NCI-H82 treated with DMSO at 0.1 percent for 48 hours (cell line): Measurements from ENCODE around the gene SLC26A2.

Experiments used
- DNase-seq: peaks from one replicate; lab custom pipeline; 2025; ENCODE audit not compliant: unreplicated experiment; lab: John Stamatoyannopoulos, UW

Gene SLC26A2

DNA sequence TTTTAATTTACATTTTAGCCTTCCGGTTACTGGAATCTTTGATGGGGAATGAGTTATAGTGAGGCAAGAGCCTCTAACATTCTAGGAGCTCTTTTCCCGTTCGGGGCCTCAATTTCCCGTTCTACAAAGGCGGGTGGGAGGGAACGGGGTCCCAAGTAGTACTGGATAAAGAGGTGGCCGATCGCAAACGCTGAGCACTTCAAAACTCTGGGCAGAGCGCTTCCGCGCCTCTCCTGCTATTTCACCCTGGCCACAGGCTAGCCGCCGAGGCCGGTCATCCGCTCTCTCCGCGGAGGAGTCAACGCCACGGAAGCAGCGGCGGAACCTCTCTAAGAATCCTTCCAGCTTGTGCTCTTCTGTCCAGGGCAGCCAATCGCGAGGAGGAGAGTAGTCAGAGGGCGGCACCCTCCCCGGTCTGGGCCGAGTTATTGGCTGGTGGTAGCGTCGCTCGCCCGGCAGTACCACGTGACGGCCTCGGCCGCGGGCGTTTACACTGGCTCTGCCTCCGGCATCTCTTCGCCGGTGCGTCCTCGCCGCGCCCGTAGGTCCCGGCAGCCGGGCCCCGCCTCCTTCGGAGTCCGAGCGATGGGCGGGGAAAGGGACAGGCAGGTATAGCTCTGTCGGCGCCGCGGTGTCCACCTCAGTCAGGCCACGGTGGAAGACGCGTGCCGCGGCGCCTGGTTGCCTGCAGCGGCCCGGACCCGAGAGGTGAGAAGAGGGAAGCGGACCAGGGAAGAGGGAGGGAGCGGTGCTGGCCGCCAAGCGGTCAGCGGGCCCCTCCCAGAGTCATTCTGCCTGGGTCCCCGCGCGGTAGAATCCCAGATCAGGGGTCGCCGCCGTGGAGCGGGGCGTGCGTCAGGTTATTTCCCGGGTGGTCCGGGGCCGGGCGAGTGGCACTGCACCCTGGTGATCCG lies at the start of gene SLC26A2:
Gene SLC26A2, plus strand, starts transcription at position 487 of the 914 bp plus-strand sequence. CDS start 16,895 bp downstream, outside the sequence.
- peak; percentile 88 for DNase-seq

DNA sequence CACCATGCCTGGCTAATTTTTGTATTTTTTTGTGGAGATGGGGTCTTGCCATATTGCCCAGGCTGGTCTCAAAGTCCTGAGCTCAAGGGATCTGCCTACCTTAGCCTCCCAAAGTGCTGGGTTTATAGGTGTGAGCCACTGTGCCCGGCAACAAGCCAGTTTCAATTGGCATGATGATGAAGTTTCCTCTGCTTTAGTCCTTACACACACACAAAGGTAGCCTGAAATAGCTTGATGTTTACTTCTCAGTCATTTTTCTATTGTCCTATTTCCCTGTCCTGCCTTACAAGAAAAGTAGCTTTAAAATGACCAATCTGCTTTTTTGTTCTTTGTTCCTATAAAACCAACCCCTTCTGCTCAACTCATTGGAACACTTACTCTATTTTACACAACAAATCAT lies 49.5 kb upstream of the SLC26A2 start:
- no peak for DNase-seq

DNA sequence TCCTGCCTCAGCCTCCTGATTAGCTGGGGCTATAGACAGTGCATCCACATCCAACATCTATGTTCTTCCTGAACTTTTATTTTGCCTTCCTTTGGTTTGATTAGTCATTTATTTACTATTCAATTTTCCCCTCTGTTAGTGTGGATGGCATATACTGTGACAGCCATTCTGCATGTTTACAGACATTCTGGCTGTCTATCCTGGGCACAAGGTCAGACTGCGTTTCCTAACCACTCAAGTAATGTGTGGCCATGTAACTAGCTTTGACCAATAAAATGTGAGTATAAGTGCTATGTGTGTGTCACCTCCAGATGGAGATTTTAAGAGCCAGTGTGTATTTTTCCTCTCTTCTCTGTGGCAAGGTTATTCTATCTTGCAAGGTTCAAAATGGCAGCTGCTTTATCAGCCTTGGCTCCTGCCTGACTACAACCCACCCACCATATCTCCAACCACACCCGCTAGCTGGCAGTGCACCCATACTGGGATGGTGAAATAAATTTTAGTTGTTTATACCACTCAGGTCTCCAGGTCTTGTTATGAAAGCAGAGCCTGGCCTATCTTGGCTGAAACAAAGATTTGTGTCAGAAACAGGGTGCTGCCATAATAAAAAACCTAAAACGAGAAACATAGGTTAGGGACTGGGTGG lies 48.2 kb upstream of the SLC26A2 start:
- no peak for DNase-seq

DNA sequence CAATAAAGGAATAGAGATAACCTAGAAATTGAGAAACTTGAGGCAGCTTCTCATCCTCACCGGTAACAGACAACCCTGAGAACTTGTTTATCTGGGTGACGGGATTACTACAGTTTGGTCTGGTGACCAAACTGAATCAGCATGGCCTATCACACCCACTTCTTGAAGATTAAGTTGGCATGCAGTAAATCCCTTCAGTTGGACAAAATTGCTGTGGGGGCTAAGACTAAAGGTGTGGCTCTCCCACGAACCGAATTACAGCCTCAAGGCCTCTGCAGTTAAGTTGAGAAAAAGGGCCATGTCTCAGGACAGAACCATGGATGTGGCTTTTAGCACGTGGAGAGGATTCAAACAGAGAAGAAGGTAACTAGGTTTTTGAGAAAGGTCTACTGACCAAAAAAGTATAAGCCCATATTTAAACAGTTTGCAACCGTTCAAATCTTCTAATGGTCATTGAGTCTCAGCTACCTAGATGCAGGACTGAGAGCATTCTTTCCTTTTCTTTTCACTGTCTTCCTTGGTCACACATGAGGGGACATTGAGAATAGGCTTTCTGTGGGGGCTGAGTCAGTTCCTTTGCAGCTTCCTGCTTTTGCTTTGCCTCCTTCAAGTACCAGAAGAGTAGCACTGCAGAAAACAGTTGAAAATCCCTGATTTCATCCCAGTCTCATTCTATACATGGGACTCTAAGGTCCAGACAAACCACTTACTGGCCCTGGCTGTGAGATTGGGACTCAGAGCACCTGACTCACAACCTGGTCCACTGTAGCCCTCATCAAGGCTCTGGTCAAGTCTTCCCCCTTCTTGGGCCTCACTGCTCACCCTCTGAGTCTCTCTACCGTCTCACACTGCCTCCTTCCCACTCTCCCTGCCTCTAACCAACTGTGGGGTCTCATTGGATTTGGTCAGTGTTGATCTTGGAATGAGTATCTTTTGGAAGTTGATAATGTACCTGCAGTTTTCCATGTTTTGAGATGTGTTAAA lies 46.8 kb upstream of the SLC26A2 start:
- peak; percentile 12 for DNase-seq

DNA sequence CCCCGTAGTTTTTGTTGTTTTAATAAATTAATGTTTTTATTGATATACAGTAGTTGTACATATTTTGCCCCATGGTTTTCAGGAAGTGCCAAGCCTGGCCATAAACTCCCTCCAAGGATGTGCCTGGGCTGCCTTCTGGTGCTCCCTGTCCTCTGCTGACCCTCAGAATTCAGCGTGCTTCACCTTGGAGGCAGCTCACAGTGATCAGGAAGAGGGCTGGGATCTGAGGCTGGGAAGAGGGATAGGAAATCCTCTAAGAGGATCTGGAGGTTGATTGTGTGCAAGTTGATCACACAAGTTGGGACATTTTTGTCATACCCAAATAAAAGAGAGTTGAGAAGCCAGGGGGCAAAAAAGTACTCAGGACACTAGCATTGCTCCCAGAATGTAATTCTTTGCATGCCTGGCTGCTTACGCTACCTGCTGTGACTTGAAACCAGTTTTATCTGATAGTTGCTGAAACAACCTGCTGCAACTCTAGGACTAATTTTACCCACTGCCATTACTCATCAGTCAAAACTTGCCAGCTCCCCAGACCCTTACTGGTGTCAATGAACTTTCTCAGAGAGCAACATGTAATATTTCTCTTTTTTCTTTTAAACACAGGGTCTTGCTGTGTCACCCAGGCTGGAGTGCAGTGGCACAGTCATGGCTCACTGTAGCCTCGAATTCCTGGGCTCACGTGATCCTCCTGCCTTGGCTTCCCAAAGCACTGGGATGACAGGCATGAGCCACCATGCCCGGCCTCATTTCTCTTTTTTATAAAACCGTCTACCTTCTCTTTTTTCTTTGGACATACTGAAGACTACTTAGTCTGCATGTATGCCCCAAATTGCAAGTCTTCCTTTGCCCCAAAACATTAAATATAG lies 44.9 kb upstream of the SLC26A2 start:
- DNase-seq, result no peak

DNA sequence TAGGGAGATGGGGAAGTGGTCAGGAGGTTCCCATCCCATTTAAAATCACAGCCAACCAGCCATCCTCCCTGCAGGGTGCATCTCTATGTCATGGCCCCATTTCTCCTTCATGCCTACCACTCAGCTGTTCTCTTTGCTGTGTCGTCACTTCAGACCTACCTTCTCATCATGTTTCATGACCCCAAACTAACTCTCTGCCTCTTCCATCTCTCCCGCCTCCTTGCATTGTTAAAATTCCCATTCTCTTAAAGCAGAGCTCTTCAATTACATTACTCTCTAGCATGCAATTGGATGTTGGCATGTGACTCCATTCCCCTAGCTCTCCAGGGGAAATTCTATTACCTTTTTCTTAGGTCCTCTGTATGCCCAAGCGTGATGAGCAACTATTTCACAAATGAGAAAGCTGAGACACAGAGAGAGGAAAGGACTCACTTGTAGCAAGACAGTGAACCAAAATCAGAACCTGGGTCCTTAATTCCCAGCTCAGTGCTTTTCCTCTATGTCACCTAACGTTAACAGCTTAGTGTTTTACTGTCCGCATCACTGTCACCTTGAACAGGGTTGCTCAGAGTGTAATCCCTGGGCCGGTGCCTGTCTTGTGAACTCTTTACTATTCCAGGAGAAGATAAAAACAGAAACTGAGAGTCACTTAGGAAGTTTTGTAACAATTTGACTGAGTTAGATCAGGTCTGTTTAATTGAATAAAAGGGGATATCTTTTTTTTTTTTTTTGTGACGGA lies 44.1 kb upstream of the SLC26A2 start:
- no peak for DNase-seq

DNA sequence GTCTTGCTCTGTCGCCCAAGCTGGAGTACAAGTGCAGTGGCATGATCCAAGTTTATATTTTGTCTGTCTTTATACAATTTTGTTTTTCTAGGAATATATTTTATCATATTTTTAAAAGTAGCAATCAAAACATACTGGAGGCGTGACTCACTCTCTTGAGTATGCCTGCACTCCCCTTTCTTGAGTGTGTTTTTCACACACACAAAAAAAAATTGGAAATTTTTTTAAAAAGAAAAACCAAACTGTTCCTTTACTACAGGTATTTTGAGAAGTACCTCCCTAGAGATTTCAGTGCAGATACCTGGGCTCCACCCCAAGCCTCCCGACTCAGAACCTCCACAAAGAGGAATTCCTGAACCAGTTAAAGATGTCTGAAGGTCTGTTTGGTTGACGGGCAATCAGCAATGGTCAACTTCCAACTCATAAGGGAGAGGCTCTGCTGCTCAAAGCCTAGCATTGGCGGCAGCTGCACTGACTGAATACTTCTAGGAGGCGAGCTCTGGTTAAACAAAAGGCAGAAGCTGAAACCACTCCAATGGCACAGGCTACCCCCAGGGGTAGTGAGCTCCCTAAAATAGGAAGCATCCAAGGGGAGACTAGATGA lies 43.4 kb upstream of the SLC26A2 start:
- no peak for DNase-seq

DNA sequence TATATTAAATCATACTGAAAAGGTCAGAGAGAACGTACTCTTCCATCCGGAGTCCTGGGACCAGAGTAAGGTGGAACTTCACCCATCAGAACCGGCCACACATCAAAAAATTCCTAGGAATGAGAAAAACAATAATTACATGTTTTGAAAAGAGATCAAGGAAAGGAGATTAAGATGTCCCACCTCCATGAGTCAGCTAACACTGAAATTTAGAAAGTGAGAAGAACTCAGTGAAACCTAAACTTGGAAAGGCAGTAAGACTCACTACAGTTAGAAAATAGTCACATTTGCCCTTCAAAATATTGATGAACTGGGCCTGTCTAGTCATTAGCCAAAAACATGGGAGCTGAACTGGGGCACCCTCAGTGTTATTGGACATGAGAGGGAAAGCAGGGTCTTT lies 39.0 kb upstream of the SLC26A2 start:
- no peak for DNase-seq

DNA sequence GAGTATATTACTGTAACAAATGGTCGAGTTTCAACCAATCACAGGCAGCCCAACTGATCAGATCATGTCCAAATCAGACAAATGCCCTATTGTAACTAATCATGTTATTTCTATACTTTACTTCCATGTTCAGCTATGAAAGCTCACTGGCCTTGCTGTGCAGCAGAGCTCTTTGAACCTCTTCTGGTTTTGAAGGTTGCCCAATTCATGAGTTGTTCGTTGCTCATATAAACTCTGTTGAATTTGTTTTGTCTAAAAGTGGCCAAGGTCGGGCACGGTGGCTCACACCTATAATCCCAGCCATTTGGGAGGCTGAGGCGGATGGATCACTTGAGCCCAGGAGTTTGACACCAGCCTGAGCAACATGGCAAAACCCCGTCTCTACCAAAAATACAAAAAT lies 37.6 kb upstream of the SLC26A2 start:
- no peak for DNase-seq

DNA sequence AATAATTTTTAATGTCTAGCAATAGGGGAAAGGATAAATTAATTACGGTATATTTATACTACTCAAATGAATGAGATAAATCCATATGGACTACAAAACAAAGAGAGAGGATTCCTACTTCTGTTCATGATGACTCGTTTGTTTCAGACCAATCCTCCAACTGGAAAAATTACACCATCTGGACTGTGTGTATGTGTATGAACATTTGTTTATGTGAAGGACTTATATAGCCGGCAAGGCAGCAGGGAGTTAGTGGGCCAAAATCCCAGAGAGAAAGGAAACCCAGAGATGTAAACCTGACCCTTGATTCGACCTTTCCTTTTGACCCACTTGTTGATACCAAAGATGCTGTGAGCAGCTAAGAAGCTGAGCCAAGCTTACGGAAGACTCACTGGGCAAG lies 36.1 kb upstream of the SLC26A2 start:
- DNase-seq, result no peak

DNA sequence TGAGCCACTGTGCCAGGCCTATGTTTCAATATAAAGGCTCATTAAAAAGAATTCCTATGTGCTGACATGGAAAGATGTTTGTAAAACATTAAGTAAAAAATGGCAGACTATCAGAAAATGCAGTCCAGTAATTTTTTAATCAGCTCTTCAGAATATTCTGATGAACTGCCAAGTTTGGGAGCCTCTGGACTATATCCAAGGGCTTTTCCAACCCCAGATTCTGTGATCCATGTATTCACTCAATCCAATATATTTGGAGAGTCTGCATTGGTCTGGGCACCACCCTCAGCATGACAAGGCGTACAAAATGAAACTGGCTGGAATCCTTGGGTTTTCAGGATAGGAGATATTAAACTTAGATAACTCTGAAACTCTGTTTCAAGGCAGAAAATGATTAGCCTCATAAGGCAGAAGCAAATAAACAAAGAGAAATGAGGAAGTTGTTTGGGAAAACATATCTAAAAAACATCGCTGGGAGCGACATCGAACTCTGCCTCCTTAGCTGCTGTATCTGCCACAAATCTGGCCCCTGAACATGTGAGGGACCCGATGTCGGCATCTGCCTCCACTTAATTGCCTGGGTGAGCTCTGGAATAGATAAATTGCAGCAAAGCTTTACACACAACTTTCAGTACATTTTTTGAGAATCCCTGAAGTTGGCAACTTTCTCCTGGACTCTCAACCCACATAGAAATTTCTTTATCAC lies 30.4 kb upstream of the SLC26A2 start:
- no peak for DNase-seq

DNA sequence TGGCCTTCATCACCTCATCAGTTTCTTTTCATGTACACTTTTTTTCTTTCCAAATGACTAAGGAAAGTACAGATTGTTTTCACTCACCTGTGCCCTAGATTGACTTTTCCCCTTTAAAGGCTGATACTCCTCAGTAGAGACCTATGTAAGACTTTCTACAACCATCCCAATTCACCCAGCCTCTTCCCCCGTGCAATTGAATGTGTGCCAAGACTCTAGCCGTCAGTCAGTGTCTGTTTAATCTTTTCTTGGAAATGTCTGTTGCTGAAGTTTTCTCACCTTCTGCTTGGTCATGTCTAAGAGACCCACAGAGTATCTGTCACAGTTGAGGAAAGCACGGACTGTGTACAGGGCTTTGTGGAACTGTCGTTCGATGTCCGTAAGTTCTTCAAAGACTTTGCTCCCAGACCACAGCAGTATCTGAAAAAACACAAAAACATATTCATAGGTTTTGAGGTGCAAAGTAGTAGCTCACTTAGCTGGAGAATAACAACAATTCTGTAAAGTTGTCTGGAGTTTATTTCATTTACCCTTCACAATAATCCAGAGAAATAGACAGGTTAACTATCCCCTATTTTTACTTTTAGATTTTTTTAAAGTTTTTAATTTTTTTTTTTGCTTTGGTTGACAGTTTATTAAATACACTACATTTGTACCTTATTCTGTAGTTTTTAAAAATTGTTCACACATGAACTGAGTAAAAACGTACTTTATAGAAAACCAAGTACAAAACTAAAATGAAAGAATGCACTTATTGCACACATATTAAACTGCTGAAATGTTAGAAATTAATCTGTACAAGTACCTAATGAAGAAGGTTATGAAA lies 29.6 kb upstream of the SLC26A2 start:
- no peak for DNase-seq

DNA sequence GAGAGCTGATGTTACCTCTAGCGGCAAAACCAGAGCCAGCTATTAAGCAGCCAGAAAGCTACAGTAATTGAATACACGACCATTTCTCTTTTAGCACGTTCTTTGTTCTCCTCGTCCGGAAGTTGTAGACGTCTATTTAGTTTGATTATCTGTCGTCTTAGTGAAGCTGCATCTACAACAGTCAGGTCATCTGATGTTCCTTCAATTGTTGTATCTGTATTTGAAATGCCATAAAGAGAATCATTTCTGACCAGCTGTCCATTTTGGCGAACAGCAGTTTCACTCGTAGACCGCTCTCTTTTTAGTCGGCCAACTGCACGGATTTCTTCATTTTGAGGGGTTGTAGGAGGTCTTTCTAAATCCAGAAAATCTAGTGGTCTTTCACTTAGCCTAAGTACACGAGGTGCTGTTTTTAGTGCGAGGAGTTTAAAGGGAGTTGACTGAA lies 28.5 kb upstream of the SLC26A2 start:
- DNase-seq, result no peak

DNA sequence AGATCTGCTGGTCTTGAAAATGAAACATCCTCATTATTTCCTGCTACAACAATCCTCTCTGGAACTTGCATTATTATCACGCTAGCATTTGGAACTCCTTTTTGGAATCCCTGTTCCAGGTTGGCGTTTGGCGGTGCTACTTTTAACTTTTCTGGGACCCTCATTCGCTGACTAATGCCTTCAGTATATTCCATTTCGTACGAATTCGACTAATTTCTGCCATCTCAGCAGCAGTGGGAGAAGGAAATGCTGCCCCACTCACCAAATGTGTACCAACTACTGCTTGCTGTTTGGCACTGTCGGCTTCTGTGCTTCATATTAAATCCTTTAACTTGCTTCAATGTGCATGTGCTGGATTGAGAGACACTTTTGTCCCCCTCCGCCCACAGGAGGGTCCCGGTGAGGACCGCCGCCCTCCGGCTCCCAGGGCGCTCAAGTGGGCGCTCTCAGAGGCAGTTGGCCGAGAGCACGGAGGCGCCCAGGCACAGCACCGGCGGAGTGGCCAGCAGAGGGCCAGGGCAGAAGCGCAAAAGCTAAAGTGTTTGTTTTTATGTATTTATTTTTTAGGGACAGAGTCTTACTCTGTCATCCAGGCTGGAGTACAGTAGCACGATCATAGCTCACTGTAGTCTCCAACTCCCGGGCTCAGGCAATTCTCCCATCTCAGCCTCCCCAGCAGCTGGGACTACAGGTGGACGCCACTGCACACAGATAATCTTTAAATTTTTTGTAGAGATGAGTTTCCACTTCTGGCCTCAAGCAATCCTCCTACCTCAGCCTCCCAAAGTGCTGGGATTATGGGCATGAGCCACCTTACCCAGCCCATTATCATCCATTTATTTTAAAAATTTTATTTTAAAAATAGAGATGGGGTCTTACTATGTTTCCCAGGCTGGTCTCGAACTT lies 27.9 kb upstream of the SLC26A2 start:
- no peak for DNase-seq

DNA sequence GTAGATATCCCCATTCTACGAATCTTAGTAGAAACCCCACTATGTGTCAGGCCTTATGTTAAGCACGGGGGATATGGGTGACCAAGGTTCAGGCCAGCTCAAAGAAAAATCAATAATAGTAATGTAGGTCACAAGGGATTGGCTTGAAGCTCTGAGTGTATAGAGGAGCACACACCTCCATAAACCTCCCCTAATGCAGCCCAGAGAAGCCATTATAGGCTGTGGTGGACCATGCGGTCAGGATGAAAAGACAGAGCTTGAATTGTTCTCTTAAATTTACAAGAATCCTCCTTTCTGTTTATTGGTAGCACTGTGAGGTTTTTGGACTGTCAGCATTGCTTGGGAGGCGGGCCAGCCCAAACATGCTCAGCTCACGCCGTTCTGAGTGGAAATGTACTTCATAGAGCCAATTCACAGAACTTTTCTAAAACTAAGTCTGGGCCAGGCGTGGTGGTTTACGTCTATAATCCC lies 25.1 kb upstream of the SLC26A2 start:
- no peak for DNase-seq

DNA sequence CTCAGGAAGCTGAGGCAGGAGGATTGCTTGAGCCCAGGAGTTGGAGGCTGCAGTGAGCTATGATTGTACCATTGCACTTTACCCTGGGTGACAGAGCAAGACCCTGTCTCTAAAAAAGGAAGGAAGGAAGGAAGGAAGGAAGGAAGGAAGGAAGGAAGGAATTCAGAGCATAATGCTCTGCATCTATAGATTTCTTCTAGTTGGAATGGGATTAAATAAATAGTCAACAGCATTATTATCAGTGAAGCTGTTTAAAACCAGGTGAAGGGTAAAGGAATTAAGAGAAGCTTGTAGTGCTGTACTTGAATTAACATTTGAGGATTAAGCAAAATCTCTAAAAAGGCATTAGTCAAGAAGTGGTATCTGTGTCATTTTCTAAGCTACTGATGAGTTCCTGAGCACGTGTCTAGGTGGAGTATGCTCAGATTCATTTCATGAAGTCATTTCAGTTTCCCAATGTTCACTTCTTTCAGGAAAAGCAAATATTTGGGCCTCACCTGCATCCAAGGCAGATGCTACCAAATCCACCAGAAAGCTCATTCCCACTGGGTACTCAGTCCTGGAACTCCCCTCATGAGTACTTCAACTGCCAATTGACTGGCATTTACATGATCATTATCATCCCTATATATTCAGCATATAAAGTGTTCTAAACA lies 24.4 kb upstream of the SLC26A2 start:
- DNase-seq, result no peak
